Caco-2 (cell line): ENCODE measurements around the gene AMPD3. TPM values are rescaled to one million over a fixed set of nuclear protein-coding genes. Genes with fewer than 3 reads are reported as not detected.

Source experiments
- BruUV-seq: library from RNA; stranded (reverse); fragments of 400-500 nt; replicated peaks from 2 replicates; lab custom pipeline; 2021; lab: Mats Ljungman, UMichigan
- CTCF ChIA-PET: fragments of 300-600 bp; sonication (Branson Sonifier 250); formaldehyde crosslinking; loops from one replicate; lab custom pipeline; 2022; ENCODE audit warnings: antibody characterized with exemption; lab: Charles Lee
- POLR2A ChIA-PET: fragments of 300-600 bp; sonication (Branson Sonifier 250); formaldehyde crosslinking; loops from one replicate; lab custom pipeline; 2022; ENCODE audit warnings: antibody characterized with exemption; lab: Charles Lee
- DNase-seq, 2 experiments: peaks; one replicate each; pipeline versions ENCODE4 v3.0.0 to v3.0.0-alpha.2; 2020 to 2022
- H3K27me3 ChIP-seq: replicated peaks from 2 replicates; pipeline ENCODE4 v1.6.0; 2011; ENCODE audit warnings: low read length; ENCODE audit not compliant: control insufficient read depth, insufficient read depth
- H3K36me3 ChIP-seq: 2 replicates; pipeline ENCODE4 v1.5.1; 2011; ENCODE audit warnings: low read length; ENCODE audit not compliant: control insufficient read depth, insufficient read depth
- H3K4me1 ChIP-seq: fragments of 250-450 bp; sonication (Bioruptor Pico); 2 replicates; pipeline ENCODE4 v1.5.1; 2020; ENCODE audit warnings: mild to moderate bottlenecking
- H3K4me3 ChIP-seq: 2 replicates; pipeline ENCODE4 v1.5.1; 2011; ENCODE audit warnings: low read depth, mild to moderate bottlenecking, control low read depth, low read length
- H3K9me3 ChIP-seq: fragments of 250-450 bp; sonication (Bioruptor Pico); 2 replicates; pipeline ENCODE4 v1.5.1; 2020; ENCODE audit warnings: mild to moderate bottlenecking, moderate library complexity
- H3K27ac Mint-ChIP-seq: one replicate; pipeline ENCODE4 v1.8.0; 2022; ENCODE audit warnings: mixed read lengths; ENCODE audit not compliant: unreplicated experiment
- H3K27me3 Mint-ChIP-seq: one replicate; pipeline ENCODE4 v1.8.0; 2022; ENCODE audit warnings: mixed read lengths; ENCODE audit not compliant: insufficient read depth, unreplicated experiment
- H3K36me3 Mint-ChIP-seq: one replicate; pipeline ENCODE4 v1.8.0; 2022; ENCODE audit warnings: mild to moderate bottlenecking, mixed read lengths; ENCODE audit not compliant: insufficient read depth, unreplicated experiment
- H3K4me1 Mint-ChIP-seq: one replicate; pipeline ENCODE4 v1.8.0; 2022; ENCODE audit warnings: low read depth, mixed read lengths; ENCODE audit not compliant: unreplicated experiment
- H3K4me3 Mint-ChIP-seq: one replicate; pipeline ENCODE4 v1.8.0; 2022; ENCODE audit warnings: mild to moderate bottlenecking, moderate library complexity, mixed read lengths; ENCODE audit not compliant: unreplicated experiment
- H3K9me3 Mint-ChIP-seq: one replicate; pipeline ENCODE4 v1.8.0; 2022; ENCODE audit warnings: mixed read lengths; ENCODE audit not compliant: unreplicated experiment
- CTCF ChIP-seq, 2 experiments: fragments of 200-600 bp in 1 of 2; IDR thresholded peaks; 1 replicate in 1 of 2; 2 replicates in 1 of 2; pipeline versions ENCODE4 v1.5.1 to v1.8.0; 2011 to 2022; ENCODE audit warnings: antibody characterized with exemption in 1 of 2, control low read depth in 1 of 2, inconsistent platforms in 1 of 2, low read depth in 1 of 2, low read length in 1 of 2, mild to moderate bottlenecking in 1 of 2, moderate library complexity in 1 of 2; ENCODE audit not compliant: insufficient read depth in 1 of 2, severe bottlenecking in 1 of 2, unreplicated experiment in 1 of 2
- intact Hi-C: fragments of 100-400 bp; cut with micrococcal nuclease; formaldehyde crosslinking; loops from one replicate; pipeline ENCODE4 v1.10.0; 2022; ENCODE audit not compliant: unreplicated experiment
- total RNA-seq: library from RNA; stranded (reverse); gene quantifications from 2 replicates; pipeline ENCODE4 v1.2.3, GENCODE V29; 2022

Gene AMPD3
- total RNA-seq, 1 experiment from 2014 or later, result 13.4 TPM

GRCh38 chr11:10473371-10473770 lies 18.3 kb downstream of the AMPD3 start:
- no TSS peak for BruUV-seq
- intact Hi-C loops, result no loop called here
- no peaks in the 10 kb centered on the region for H3K27me3 ChIP-seq
- Mint-ChIP-seq H3K4me3 (no peak overlapping the region), H3K36me3 (peaks cover 4% of the 10 kb centered on the region), H3K4me1 (no peaks in the 10 kb centered on the region), H3K27ac (no peak overlapping the region), H3K27me3 (no peaks in the 10 kb centered on the region), H3K9me3 (peaks cover 11% of the 10 kb centered on the region)
- no peak overlapping the region for H3K4me3 ChIP-seq
- H3K36me3 ChIP-seq, result no peaks in the 10 kb centered on the region
- ChIA-PET CTCF (no interaction called here), POLR2A (no interaction called here)
- no peaks in the 10 kb centered on the region for H3K9me3 ChIP-seq
- no peak for DNase-seq
- no peaks in the 10 kb centered on the region for H3K4me1 ChIP-seq
- no peak for TF ChIP-seq CTCF (IDR thresholded peaks at IDR 0.05; ENCODE audit: insufficient read depth in 1 of 2, low read depth in 1 of 2, low read length in 1 of 2, severe bottlenecking in 1 of 2, unreplicated experiment in 1 of 2)

- CTCF ChIA-PET, result no interaction called here
- BruUV-seq, result no TSS peak
- no peak for DNase-seq
- Histone ChIP-seq H3K4me1 (no peaks in the 10 kb centered on the region), H3K4me3 (no peak overlapping the region), H3K36me3 (no peaks in the 10 kb centered on the region), H3K9me3 (no peaks in the 10 kb centered on the region), H3K27me3 (no peaks in the 10 kb centered on the region)
- no peaks in the 10 kb centered on the region for H3K4me1 Mint-ChIP-seq
- H3K36me3 Mint-ChIP-seq, result peaks cover 4% of the 10 kb centered on the region
- intact Hi-C loops, result no loop called here
- no peak overlapping the region for H3K4me3 Mint-ChIP-seq
- H3K27me3 Mint-ChIP-seq, result no peaks in the 10 kb centered on the region
- H3K27ac Mint-ChIP-seq, result no peak overlapping the region
- no peak for TF ChIP-seq CTCF (IDR thresholded peaks at IDR 0.05; ENCODE audit: insufficient read depth in 1 of 2, low read depth in 1 of 2, low read length in 1 of 2, severe bottlenecking in 1 of 2, unreplicated experiment in 1 of 2)
- no peaks in the 10 kb centered on the region for H3K9me3 Mint-ChIP-seq
- POLR2A ChIA-PET, result no interaction called here
Observed at GRCh38 chr11:10474551-10474950, 19.5 kb downstream of the AMPD3 start.

GRCh38 chr11:10476342-10476741 lies 21.3 kb downstream of the AMPD3 start:
- no peak for TF ChIP-seq CTCF (IDR thresholded peaks at IDR 0.05; ENCODE audit: insufficient read depth in 1 of 2, low read depth in 1 of 2, low read length in 1 of 2, severe bottlenecking in 1 of 2, unreplicated experiment in 1 of 2)
- no peaks in the 10 kb centered on the region for H3K36me3 ChIP-seq

More at GRCh38 chr11:10476342-10476741, 21.3 kb downstream of the AMPD3 start:
- H3K4me1 ChIP-seq, result no peaks in the 10 kb centered on the region
- Mint-ChIP-seq H3K4me1 (no peaks in the 10 kb centered on the region), H3K27ac (no peak overlapping the region), H3K9me3 (no peaks in the 10 kb centered on the region), H3K4me3 (no peak overlapping the region), H3K27me3 (no peaks in the 10 kb centered on the region), H3K36me3 (peaks cover 4% of the 10 kb centered on the region)
- H3K4me3 ChIP-seq, result no peak overlapping the region
- POLR2A ChIA-PET, result no interaction called here
- no peaks in the 10 kb centered on the region for H3K27me3 ChIP-seq
- CTCF ChIA-PET, result interaction anchor here (0.7 kb wide), 1 partner anchor 1870 kb away, joined by 3 read pairs; no protein-coding TSS in a partner anchor
- BruUV-seq, result no TSS peak
- H3K9me3 ChIP-seq, result no peaks in the 10 kb centered on the region
- DNase-seq, result no peak
- intact Hi-C loops, result no loop called here
